Thyroid gland (tissue), 4 donors: Measurements from ENCODE around the gene MAP1LC3B.

Source experiments
- POLR2A ChIP-seq, 2 donors: fragments of 450-650 bp; IDR thresholded peaks; one replicate each; pipeline ENCODE4 v1.6.1; 2017; ENCODE audit warnings: antibody characterized with exemption in 2 of 2, mild to moderate bottlenecking in 2 of 2, moderate library complexity in 1 of 2
- TF ChIP-seq, protein P1 (sequence below), 6 experiments: fragments of 200-600 bp in 3 of 6; fragments of 450-650 bp in 3 of 6; sonication (generic) in 3 of 6; IDR thresholded peaks; one replicate each; pipeline ENCODE4 v1.5.1; 2016 to 2019; ENCODE audit warnings: antibody characterized with exemption in 6 of 6, mild to moderate bottlenecking in 2 of 6, inconsistent platforms in 1 of 6, moderate library complexity in 1 of 6

DNA sequence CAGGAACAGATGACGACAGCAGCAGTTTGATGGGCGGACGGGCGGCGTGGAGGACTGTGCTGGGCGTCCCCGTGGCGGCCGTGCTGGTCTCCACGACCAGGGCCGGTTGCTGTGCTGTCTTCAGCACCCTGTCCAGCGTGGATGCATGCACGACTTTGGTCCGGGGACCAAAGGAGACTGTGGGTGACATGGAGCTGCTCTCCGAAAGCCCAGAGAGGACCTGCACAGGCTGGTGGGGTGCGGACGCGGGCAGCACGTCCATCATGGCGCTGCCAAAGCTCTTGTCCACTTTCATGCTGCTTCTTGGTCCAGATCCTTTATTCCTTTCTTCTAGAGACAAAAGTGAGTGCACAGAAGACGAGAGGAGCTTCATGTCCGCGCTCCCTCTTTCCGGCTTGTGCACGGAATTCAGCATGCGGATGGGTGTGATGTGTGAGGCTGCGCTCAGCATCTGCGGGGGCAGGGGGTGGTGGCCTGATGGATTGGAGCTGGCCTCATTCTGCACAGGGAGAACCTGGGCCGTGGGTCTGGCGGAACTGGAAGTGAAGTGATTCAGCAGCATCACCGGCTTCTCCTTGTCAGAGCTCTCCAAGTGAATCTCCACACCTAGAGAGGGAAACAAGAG is 20.3 kb downstream of the MAP1LC3B start:
- TF ChIP-seq POLR2A (IDR thresholded peaks at IDR 0.05), result no peak
- TF ChIP-seq, protein P1, sequence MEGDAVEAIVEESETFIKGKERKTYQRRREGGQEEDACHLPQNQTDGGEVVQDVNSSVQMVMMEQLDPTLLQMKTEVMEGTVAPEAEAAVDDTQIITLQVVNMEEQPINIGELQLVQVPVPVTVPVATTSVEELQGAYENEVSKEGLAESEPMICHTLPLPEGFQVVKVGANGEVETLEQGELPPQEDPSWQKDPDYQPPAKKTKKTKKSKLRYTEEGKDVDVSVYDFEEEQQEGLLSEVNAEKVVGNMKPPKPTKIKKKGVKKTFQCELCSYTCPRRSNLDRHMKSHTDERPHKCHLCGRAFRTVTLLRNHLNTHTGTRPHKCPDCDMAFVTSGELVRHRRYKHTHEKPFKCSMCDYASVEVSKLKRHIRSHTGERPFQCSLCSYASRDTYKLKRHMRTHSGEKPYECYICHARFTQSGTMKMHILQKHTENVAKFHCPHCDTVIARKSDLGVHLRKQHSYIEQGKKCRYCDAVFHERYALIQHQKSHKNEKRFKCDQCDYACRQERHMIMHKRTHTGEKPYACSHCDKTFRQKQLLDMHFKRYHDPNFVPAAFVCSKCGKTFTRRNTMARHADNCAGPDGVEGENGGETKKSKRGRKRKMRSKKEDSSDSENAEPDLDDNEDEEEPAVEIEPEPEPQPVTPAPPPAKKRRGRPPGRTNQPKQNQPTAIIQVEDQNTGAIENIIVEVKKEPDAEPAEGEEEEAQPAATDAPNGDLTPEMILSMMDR (IDR thresholded peaks at IDR 0.05), result no peak
